K562 (cell line): ENCODE results near the gene CALU. TPM values are rescaled to one million over a fixed set of nuclear protein-coding genes. Genes with fewer than 3 reads are reported as not detected.
A peak's percentile ranks its signal among the peaks of the same experiment; 100 is the strongest.

Experiments
- CAMTA2 ChIP-seq: fragments of 250-450 bp; sonication (Bioruptor Pico); conservative IDR thresholded peaks from 2 replicates; pipeline ENCODE4 v1.5.1; 2022
- CBX5 ChIP-seq: IDR thresholded peaks from 2 replicates; pipeline ENCODE4 v1.6.1; 2014; ENCODE audit warnings: low read depth, borderline replicate concordance
- CCAR2 ChIP-seq: fragments of 200-400 bp; formaldehyde crosslinking; IDR thresholded peaks from 2 replicates; pipeline ENCODE4 v1.6.1; 2017; ENCODE audit warnings: mild to moderate bottlenecking, low read depth, low read length
- CEBPG ChIP-seq, 3 experiments: fragments of 200-800 bp in 1 of 3; sonication (Bioruptor generic) in 1 of 3; sonication (generic) in 1 of 3; formaldehyde crosslinking in 1 of 3; IDR thresholded peaks in 2 of 3; conservative IDR thresholded peaks in 1 of 3; 2 replicates each; pipeline versions ENCODE4 v1.6.1 to v1.8.0; 2016 to 2022; ENCODE audit warnings: missing compliant biosample characterization in 2 of 3, missing genetic modification characterization in 2 of 3, mild to moderate bottlenecking in 1 of 3, missing genetic modification reagents in 1 of 3
- EHMT2 ChIP-seq: fragments of 450-650 bp; IDR thresholded peaks from 2 replicates; pipeline ENCODE4 v1.6.1; 2018; ENCODE audit warnings: antibody characterized with exemption
- FOXA3 ChIP-seq, 2 experiments: fragments of 450-650 bp in 1 of 2; sonication (generic) in 1 of 2; formaldehyde crosslinking; IDR thresholded peaks in 1 of 2; conservative IDR thresholded peaks in 1 of 2; 2 replicates each; pipeline versions ENCODE4 v1.4.0 to v1.8.0; 2020 to 2022; ENCODE audit warnings: mild to moderate bottlenecking in 2 of 2, missing genetic modification reagents in 1 of 2
- PCBP2 ChIP-seq: fragments of 200-400 bp; formaldehyde crosslinking; IDR thresholded peaks from 2 replicates; pipeline ENCODE4 v1.6.1; 2018; ENCODE audit warnings: low read length, low read depth, mild to moderate bottlenecking, moderate library complexity; ENCODE audit not compliant: poor library complexity, severe bottlenecking
- PTBP1 ChIP-seq: fragments of 200-400 bp; formaldehyde crosslinking; IDR thresholded peaks from 2 replicates; pipeline ENCODE4 v1.6.1; 2017; ENCODE audit warnings: low read depth, low read length
- RBM22 ChIP-seq: fragments of 200-400 bp; formaldehyde crosslinking; IDR thresholded peaks from 2 replicates; pipeline ENCODE4 v1.6.1; 2018; ENCODE audit warnings: low read length, low read depth; ENCODE audit not compliant: poor library complexity, severe bottlenecking
- SAP30 ChIP-seq: fragments of 200-600 bp; sonication (generic); IDR thresholded peaks from 2 replicates; pipeline ENCODE4 v1.6.1; 2012; ENCODE audit warnings: borderline replicate concordance, low read depth, mild to moderate bottlenecking, moderate library complexity, low read length, control low read depth, inconsistent platforms; ENCODE audit not compliant: insufficient read depth, poor library complexity, severe bottlenecking
- SNIP1 ChIP-seq: fragments of 450-650 bp; IDR thresholded peaks from 2 replicates; pipeline ENCODE4 v1.7.1; 2017; ENCODE audit warnings: low read depth, mild to moderate bottlenecking
- ZNF347 ChIP-seq: fragments of 450-650 bp; formaldehyde crosslinking; IDR thresholded peaks from 2 replicates; pipeline ENCODE4 v1.4.0; 2020; ENCODE audit warnings: low read depth, mild to moderate bottlenecking, moderate library complexity
- polyA plus RNA-seq, 8 experiments: library from polyadenylated mRNA; depleted of rRNA in 4 of 8; stranded (reverse) in 5 of 8; unstranded in 3 of 8; fragments of >200 nt; fragmentation: Nextera tagmentation in 2 of 8; fragmentation: Illumina TruSeq in 1 of 8; extraction: Ambion mirVana in 2 of 8; extraction: Trizol in 1 of 8; gene quantifications; 2 replicates each; pipeline versions ENCODE4 v1.2.1 to v1.2.3, GENCODE V29; 2011 to 2014; ENCODE audit warnings: inconsistent platforms in 1 of 8, missing spikeins in 1 of 8
- total RNA-seq, 7 experiments: library from RNA; depleted of rRNA in 6 of 7; stranded (reverse); fragments of >200 nt in 6 of 7; fragmentation: Illumina TruSeq in 2 of 7; extraction: Trizol in 2 of 7; gene quantifications; 2 replicates each; pipeline versions ENCODE4 v1.2.1 to v1.2.3, GENCODE V29; 2011 to 2021; ENCODE audit warnings: low replicate concordance in 1 of 7
- TF ChIP-seq, protein P1 (sequence below), 2 experiments: fragments of 450-650 bp in 1 of 2; sonication (generic) in 1 of 2; formaldehyde crosslinking in 1 of 2; IDR thresholded peaks; 2 replicates each; pipeline versions ENCODE4 v1.7.1 to v1.9.0; 2016 to 2022; ENCODE audit warnings: inconsistent platforms in 1 of 2, mild to moderate bottlenecking in 1 of 2, missing genetic modification reagents in 1 of 2
- TF ChIP-seq, protein P2 (sequence below): fragments of 450-650 bp; formaldehyde crosslinking; IDR thresholded peaks from 2 replicates; pipeline ENCODE4 v1.4.0; 2020; ENCODE audit warnings: mild to moderate bottlenecking, moderate library complexity
- TF ChIP-seq, protein P3 (sequence below): IDR thresholded peaks from 2 replicates; pipeline ENCODE4 v1.6.1; 2012; ENCODE audit warnings: low read depth, low read length, improper control_type of control experiment, borderline replicate concordance

The CALU gene
- total and polyA plus RNA-seq, 9 of the 15 experiments (the other 6 are each of a cell fraction or from before 2014, with no cell fraction given) = 166 to 286 (median 215) TPM

DNA sequence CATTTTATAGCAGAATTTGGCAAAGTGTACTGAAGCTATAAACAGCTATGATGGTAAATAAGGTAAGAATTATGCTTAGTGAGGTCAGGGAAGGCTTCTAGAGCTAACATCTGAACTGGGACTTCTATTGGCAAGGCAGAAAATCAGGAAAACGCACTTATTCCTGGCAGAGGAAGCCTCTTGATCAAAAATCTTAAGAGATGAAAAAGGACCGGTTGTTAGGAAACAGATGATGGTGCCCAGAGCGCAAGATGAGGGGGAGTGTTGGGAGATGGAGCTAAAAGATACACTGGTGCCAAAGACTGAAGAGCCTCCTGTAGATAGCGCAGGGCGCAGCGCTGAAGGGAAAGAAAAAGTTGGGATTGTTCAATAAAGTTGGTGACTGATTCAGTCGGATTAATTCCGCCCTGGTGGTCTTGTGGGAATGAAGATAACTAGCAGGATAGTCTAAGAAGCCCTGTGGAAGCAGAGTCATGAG, 550 bp upstream of the CALU start (continued):
- TF ChIP-seq, protein P1, sequence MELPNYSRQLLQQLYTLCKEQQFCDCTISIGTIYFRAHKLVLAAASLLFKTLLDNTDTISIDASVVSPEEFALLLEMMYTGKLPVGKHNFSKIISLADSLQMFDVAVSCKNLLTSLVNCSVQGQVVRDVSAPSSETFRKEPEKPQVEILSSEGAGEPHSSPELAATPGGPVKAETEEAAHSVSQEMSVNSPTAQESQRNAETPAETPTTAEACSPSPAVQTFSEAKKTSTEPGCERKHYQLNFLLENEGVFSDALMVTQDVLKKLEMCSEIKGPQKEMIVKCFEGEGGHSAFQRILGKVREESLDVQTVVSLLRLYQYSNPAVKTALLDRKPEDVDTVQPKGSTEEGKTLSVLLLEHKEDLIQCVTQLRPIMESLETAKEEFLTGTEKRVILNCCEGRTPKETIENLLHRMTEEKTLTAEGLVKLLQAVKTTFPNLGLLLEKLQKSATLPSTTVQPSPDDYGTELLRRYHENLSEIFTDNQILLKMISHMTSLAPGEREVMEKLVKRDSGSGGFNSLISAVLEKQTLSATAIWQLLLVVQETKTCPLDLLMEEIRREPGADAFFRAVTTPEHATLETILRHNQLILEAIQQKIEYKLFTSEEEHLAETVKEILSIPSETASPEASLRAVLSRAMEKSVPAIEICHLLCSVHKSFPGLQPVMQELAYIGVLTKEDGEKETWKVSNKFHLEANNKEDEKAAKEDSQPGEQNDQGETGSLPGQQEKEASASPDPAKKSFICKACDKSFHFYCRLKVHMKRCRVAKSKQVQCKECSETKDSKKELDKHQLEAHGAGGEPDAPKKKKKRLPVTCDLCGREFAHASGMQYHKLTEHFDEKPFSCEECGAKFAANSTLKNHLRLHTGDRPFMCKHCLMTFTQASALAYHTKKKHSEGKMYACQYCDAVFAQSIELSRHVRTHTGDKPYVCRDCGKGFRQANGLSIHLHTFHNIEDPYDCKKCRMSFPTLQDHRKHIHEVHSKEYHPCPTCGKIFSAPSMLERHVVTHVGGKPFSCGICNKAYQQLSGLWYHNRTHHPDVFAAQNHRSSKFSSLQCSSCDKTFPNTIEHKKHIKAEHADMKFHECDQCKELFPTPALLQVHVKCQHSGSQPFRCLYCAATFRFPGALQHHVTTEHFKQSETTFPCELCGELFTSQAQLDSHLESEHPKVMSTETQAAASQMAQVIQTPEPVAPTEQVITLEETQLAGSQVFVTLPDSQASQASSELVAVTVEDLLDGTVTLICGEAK (IDR thresholded peaks at IDR 0.05) = no peak
- TF ChIP-seq, protein P1 (CRISPR knock-in tag; IDR thresholded peaks at IDR 0.05) = no peak
- no peak for TF ChIP-seq RBM22
- TF ChIP-seq, protein P2, sequence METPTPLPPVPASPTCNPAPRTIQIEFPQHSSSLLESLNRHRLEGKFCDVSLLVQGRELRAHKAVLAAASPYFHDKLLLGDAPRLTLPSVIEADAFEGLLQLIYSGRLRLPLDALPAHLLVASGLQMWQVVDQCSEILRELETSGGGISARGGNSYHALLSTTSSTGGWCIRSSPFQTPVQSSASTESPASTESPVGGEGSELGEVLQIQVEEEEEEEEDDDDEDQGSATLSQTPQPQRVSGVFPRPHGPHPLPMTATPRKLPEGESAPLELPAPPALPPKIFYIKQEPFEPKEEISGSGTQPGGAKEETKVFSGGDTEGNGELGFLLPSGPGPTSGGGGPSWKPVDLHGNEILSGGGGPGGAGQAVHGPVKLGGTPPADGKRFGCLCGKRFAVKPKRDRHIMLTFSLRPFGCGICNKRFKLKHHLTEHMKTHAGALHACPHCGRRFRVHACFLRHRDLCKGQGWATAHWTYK (CRISPR knock-in tag) = peak; percentile 77; the same call in 1 of the 2 replicates
- TF ChIP-seq PTBP1 = no peak
- peak; percentile 74; the same call in 1 of the 2 replicates for TF ChIP-seq EHMT2
- no peak for TF ChIP-seq FOXA3 (CRISPR knock-in tag; conservative IDR thresholded peaks at IDR 0.05 in 1 of 2, IDR thresholded peaks at IDR 0.05 in 1 of 2)
- no peak for TF ChIP-seq CAMTA2 (CRISPR knock-in tag)
- no peak for TF ChIP-seq CEBPG (CRISPR knock-in tag; IDR thresholded peaks at IDR 0.05)
- no peak for TF ChIP-seq CEBPG (tag; conservative IDR thresholded peaks at IDR 0.05 in 1 of 2, IDR thresholded peaks at IDR 0.05 in 1 of 2)
- TF ChIP-seq, protein P3, sequence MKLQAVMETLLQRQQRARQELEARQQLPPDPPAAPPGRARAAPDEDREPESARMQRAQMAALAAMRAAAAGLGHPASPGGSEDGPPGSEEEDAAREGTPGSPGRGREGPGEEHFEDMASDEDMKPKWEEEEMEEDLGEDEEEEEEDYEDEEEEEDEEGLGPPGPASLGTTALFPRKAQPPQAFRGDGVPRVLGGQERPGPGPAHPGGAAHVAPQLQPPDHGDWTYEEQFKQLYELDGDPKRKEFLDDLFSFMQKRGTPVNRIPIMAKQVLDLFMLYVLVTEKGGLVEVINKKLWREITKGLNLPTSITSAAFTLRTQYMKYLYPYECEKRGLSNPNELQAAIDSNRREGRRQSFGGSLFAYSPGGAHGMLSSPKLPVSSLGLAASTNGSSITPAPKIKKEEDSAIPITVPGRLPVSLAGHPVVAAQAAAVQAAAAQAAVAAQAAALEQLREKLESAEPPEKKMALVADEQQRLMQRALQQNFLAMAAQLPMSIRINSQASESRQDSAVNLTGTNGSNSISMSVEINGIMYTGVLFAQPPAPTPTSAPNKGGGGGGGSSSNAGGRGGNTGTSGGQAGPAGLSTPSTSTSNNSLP = no peak
- TF ChIP-seq ZNF347 (CRISPR knock-in tag) = no peak
- no peak for TF ChIP-seq CBX5
- no peak for TF ChIP-seq SAP30
- no peak for TF ChIP-seq SNIP1
- no peak for TF ChIP-seq CCAR2
- no peak for TF ChIP-seq PCBP2
